ENCODE data around the gene CFAP57. TPM values are rescaled to one million over a fixed set of nuclear protein-coding genes. Genes with fewer than 3 reads are reported as not detected.

Gene CFAP57
- total and polyA plus RNA-seq, 2 of the 8 experiments (the other 6 are each of a cell fraction or from before 2014, with no cell fraction given): 0.20 to 0.80 TPM

- TF ChIP-seq RXRA (IDR thresholded peaks at IDR 0.05; ENCODE audit: insufficient read depth, low read depth, low read length) (no peak), PHF8 (conservative IDR thresholded peaks at IDR 0.05; ENCODE audit: low read depth, low read length) (no peak), KDM5A (IDR thresholded peaks at IDR 0.05; ENCODE audit: low read length) (no peak), CTCF (IDR thresholded peaks at IDR 0.05; ENCODE audit: control extremely low read depth in 1 of 3, insufficient read depth in 1 of 3, low read depth in 1 of 3, low read length in 3 of 3) (no peak), FOSL1 (IDR thresholded peaks at IDR 0.05; ENCODE audit: insufficient read depth, low read depth, low read length) (no peak), JUND (IDR thresholded peaks at IDR 0.05; ENCODE audit: low read length) (no peak), TEAD4 (IDR thresholded peaks at IDR 0.05; ENCODE audit: low read depth, low read length) (no peak), TCF12 (IDR thresholded peaks at IDR 0.05; ENCODE audit: low read depth, low read length) (no peak), SP2 (IDR thresholded peaks at IDR 0.05; ENCODE audit: low read length) (no peak)
Measured at GRCh38 chr1:43271186-43272118, 99.3 kb downstream of the CFAP57 start (continued).

Measured in H1 (cell line).